GM23338 (cell line): Measurements from ENCODE around the gene RSRC1. TPM values are rescaled to one million over a fixed set of nuclear protein-coding genes. Genes with fewer than 3 reads are reported as not detected.

Experiments used
- ATAC-seq: fragments of 200-7000 bp; cut with Tn5 transposase; 3 replicates; pipeline ENCODE4 v1.9.1; 2020
- DNase-seq: peaks from one replicate; pipeline ENCODE4 v3.0.0-alpha.2; 2015; ENCODE audit warnings: low spot score
- H2AFZ ChIP-seq: fragments of 200-600 bp; sonication (generic); 2 replicates; pipeline ENCODE4 v1.8.0; 2016; ENCODE audit warnings: antibody characterized with exemption, mild to moderate bottlenecking, moderate library complexity
- H3F3A ChIP-seq: fragments of 200-600 bp; sonication (generic); replicated peaks from 2 replicates; pipeline ENCODE4 v1.8.0; 2017; ENCODE audit warnings: antibody characterized with exemption, mixed run types, low read depth
- H3K27ac ChIP-seq: fragments of 200-600 bp; sonication (generic); 2 replicates; pipeline ENCODE4 v1.6.1; 2016; ENCODE audit warnings: low read depth
- H3K27me3 ChIP-seq: fragments of 200-600 bp; sonication (generic); 2 replicates; pipeline ENCODE4 v1.8.0; 2016; ENCODE audit warnings: mild to moderate bottlenecking, mixed run types, moderate library complexity; ENCODE audit not compliant: insufficient read depth
- H3K36me3 ChIP-seq: fragments of 200-600 bp; sonication (generic); 2 replicates; pipeline ENCODE4 v1.8.0; 2016; ENCODE audit warnings: mild to moderate bottlenecking; ENCODE audit not compliant: insufficient read depth
- H3K4me1 ChIP-seq: fragments of 200-600 bp; sonication (generic); 2 replicates; pipeline ENCODE4 v1.8.0; 2016; ENCODE audit warnings: mild to moderate bottlenecking, moderate library complexity; ENCODE audit not compliant: insufficient read depth
- H3K4me2 ChIP-seq: fragments of 200-600 bp; sonication (generic); 2 replicates; pipeline ENCODE4 v1.7.1; 2017; ENCODE audit warnings: mixed run types
- H3K4me3 ChIP-seq: fragments of 200-600 bp; sonication (generic); 2 replicates; pipeline ENCODE4 v1.6.1; 2016; ENCODE audit warnings: mixed run types
- H3K79me2 ChIP-seq: fragments of 200-600 bp; sonication (generic); replicated peaks from 2 replicates; pipeline ENCODE4 v1.8.0; 2017; ENCODE audit warnings: mild to moderate bottlenecking; ENCODE audit not compliant: insufficient read depth
- H3K9me2 ChIP-seq: fragments of 200-600 bp; sonication (generic); 2 replicates; pipeline ENCODE4 v1.8.0; 2017; ENCODE audit not compliant: insufficient read depth
- H4K20me1 ChIP-seq: fragments of 200-600 bp; sonication (generic); replicated peaks from 2 replicates; pipeline ENCODE4 v1.8.0; 2017; ENCODE audit warnings: mild to moderate bottlenecking; ENCODE audit not compliant: insufficient read depth
- H3K27ac Mint-ChIP-seq: 2 replicates; pipeline ENCODE4 v1.8.0; 2020; ENCODE audit warnings: inconsistent platforms, mild to moderate bottlenecking, moderate library complexity, mixed read lengths
- H3K27me3 Mint-ChIP-seq: 3 replicates; pipeline ENCODE4 v1.8.0; 2022; ENCODE audit warnings: low read depth, mild to moderate bottlenecking, moderate library complexity, mixed read lengths, inconsistent platforms; ENCODE audit not compliant: insufficient read depth, poor library complexity
- H3K36me3 Mint-ChIP-seq: 3 replicates; pipeline ENCODE4 v1.8.0; 2021; ENCODE audit warnings: low read depth, mild to moderate bottlenecking, inconsistent platforms, moderate library complexity, mixed read lengths
- H3K4me1 Mint-ChIP-seq: 3 replicates; pipeline ENCODE4 v1.8.0; 2020; ENCODE audit warnings: mild to moderate bottlenecking, inconsistent platforms, mixed read lengths
- H3K4me3 Mint-ChIP-seq: 3 replicates; pipeline ENCODE4 v1.8.0; 2021; ENCODE audit warnings: moderate library complexity, mild to moderate bottlenecking, inconsistent platforms, mixed read lengths
- H3K9me3 Mint-ChIP-seq: 3 replicates; pipeline ENCODE4 v1.8.0; 2020; ENCODE audit warnings: moderate library complexity, mild to moderate bottlenecking, inconsistent platforms, mixed read lengths
- CREB1 ChIP-seq: fragments of 250-450 bp; sonication (Bioruptor Pico); IDR thresholded peaks from 2 replicates; pipeline ENCODE4 v1.5.0; 2020; ENCODE audit warnings: low read depth, mild to moderate bottlenecking, moderate library complexity
- CTCF ChIP-seq, 2 experiments: fragments of 200-600 bp in 1 of 2; sonication (generic) in 1 of 2; conservative IDR thresholded peaks; 2 replicates each; pipeline versions ENCODE4 v1.5.1 to v1.6.1; 2016 to 2017; ENCODE audit warnings: antibody characterized with exemption in 2 of 2, low read depth in 2 of 2, mild to moderate bottlenecking in 2 of 2, moderate library complexity in 1 of 2
- EZH2 ChIP-seq: fragments of 200-600 bp; sonication (generic); IDR thresholded peaks from one replicate; pipeline ENCODE4 v1.8.0; 2017; ENCODE audit warnings: antibody characterized with exemption, mild to moderate bottlenecking, low read depth; ENCODE audit not compliant: unreplicated experiment
- EZH2phosphoT487 ChIP-seq: fragments of 200-600 bp; sonication (generic); IDR thresholded peaks from one replicate; pipeline ENCODE4 v1.8.1; 2018; ENCODE audit warnings: antibody characterized with exemption; ENCODE audit not compliant: unreplicated experiment
- POLR2AphosphoS5 ChIP-seq: IDR thresholded peaks from 2 replicates; pipeline ENCODE4 v1.6.1; 2016; ENCODE audit warnings: antibody characterized with exemption, low read depth
- STAT1 ChIP-seq: IDR thresholded peaks from one replicate; pipeline ENCODE4 v1.6.1; 2016; ENCODE audit warnings: antibody characterized with exemption; ENCODE audit not compliant: unreplicated experiment
- polyA plus RNA-seq: library from polyadenylated mRNA; unstranded; fragments of >200 nt; fragmentation: Nextera tagmentation; extraction: Ambion mirVana; gene quantifications from 2 replicates; pipeline ENCODE4 v1.2.1, GENCODE V29; 2016
- total RNA-seq: library from RNA; depleted of rRNA; stranded (reverse); fragments of >200 nt; shearing (Covaris generic); gene quantifications from 2 replicates; pipeline ENCODE4 v1.2.3, GENCODE V29; 2014
- TF ChIP-seq, protein P1 (sequence below): fragments of 250-450 bp; sonication (Bioruptor Pico); IDR thresholded peaks from 2 replicates; pipeline ENCODE4 v1.5.0; 2020; ENCODE audit warnings: mild to moderate bottlenecking, moderate library complexity
- TF ChIP-seq, protein P2 (sequence below): IDR thresholded peaks from 2 replicates; pipeline ENCODE4 v1.6.1; 2016; ENCODE audit warnings: antibody characterized with exemption
- TF ChIP-seq, protein P3 (sequence below): IDR thresholded peaks from one replicate; pipeline ENCODE4 v1.6.1; 2018; ENCODE audit warnings: antibody characterized with exemption; ENCODE audit not compliant: unreplicated experiment

Gene RSRC1
- total and polyA plus RNA-seq, 2 experiments from 2014 or later, result 32.5 to 76.8 TPM

DNA sequence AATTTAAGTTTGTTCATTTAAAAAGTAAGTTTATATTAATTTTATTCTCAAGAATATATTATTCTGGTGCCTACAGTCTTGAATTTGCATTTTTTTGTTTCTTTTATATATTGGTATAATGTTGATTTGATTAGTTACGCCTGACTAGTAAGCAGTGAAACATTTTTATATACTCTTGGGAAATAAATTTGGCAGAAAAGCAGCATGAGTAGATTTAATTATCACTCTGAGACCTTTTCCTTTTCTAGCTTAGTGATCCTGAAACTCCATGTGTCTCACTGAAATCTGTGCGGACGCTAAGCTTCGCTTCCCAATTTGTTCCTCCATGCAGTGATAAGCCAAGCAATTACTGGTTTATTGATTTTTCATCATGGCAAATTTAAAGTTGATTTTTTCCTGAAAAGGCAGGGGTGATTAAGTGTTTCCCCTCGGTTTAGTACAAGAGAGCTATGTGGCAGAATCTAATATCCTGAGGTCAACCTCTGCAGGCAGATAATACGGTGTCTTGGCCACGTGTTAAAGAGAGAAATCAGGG lies 373.9 kb downstream of the RSRC1 start (continued):
- TF ChIP-seq, protein P1, sequence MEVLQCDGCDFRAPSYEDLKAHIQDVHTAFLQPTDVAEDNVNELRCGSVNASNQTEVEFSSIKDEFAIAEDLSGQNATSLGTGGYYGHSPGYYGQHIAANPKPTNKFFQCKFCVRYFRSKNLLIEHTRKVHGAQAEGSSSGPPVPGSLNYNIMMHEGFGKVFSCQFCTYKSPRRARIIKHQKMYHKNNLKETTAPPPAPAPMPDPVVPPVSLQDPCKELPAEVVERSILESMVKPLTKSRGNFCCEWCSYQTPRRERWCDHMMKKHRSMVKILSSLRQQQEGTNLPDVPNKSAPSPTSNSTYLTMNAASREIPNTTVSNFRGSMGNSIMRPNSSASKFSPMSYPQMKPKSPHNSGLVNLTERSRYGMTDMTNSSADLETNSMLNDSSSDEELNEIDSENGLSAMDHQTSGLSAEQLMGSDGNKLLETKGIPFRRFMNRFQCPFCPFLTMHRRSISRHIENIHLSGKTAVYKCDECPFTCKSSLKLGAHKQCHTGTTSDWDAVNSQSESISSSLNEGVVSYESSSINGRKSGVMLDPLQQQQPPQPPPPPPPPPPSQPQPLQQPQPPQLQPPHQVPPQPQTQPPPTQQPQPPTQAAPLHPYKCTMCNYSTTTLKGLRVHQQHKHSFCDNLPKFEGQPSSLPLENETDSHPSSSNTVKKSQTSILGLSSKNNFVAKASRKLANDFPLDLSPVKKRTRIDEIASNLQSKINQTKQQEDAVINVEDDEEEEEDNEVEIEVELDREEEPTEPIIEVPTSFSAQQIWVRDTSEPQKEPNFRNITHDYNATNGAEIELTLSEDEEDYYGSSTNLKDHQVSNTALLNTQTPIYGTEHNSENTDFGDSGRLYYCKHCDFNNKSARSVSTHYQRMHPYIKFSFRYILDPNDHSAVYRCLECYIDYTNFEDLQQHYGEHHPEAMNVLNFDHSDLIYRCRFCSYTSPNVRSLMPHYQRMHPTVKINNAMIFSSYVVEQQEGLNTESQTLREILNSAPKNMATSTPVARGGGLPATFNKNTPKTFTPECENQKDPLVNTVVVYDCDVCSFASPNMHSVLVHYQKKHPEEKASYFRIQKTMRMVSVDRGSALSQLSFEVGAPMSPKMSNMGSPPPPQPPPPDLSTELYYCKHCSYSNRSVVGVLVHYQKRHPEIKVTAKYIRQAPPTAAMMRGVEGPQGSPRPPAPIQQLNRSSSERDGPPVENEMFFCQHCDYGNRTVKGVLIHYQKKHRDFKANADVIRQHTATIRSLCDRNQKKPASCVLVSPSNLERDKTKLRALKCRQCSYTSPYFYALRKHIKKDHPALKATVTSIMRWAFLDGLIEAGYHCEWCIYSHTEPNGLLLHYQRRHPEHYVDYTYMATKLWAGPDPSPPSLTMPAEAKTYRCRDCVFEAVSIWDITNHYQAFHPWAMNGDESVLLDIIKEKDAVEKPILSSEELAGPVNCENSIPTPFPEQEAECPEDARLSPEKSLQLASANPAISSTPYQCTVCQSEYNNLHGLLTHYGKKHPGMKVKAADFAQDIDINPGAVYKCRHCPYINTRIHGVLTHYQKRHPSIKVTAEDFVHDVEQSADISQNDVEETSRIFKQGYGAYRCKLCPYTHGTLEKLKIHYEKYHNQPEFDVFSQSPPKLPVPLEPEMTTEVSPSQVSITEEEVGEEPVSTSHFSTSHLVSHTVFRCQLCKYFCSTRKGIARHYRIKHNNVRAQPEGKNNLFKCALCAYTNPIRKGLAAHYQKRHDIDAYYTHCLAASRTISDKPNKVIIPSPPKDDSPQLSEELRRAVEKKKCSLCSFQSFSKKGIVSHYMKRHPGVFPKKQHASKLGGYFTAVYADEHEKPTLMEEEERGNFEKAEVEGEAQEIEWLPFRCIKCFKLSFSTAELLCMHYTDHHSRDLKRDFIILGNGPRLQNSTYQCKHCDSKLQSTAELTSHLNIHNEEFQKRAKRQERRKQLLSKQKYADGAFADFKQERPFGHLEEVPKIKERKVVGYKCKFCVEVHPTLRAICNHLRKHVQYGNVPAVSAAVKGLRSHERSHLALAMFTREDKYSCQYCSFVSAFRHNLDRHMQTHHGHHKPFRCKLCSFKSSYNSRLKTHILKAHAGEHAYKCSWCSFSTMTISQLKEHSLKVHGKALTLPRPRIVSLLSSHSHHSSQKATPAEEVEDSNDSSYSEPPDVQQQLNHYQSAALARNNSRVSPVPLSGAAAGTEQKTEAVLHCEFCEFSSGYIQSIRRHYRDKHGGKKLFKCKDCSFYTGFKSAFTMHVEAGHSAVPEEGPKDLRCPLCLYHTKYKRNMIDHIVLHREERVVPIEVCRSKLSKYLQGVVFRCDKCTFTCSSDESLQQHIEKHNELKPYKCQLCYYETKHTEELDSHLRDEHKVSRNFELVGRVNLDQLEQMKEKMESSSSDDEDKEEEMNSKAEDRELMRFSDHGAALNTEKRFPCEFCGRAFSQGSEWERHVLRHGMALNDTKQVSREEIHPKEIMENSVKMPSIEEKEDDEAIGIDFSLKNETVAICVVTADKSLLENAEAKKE, result no peak
- no peak for TF ChIP-seq CTCF (conservative IDR thresholded peaks at IDR 0.05; ENCODE audit: low read depth in 2 of 2)

DNA sequence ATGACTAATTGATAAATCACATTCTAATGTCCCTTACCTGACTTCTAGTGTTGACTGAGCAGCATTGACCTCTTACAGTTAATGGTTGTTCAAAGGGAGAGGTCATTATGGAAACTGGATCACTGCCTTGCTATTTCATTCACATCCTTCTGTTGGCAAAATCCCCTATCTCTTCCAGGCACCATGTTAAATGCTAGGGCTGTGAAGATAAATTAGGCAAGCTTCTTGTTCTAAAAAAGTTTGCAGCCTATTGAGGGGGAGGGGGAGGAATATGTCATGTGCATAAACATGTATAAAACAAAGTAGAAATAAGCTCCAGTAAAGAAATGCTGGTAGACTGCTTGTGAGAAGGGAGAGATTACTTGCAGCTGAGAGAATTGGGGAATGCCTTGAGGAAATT lies 376.3 kb downstream of the RSRC1 start:
- H3K79me2 ChIP-seq, result no peaks in the 10 kb centered on the region
- Mint-ChIP-seq H3K9me3 (no peaks in the 10 kb centered on the region), H3K27me3 (no peaks in the 10 kb centered on the region), H3K4me1 (peaks cover 18% of the 10 kb centered on the region), H3K4me3 (no peak overlapping the region), H3K36me3 (no peaks in the 10 kb centered on the region), H3K27ac (no peak overlapping the region)
- H3K9me2 ChIP-seq, result no peaks in the 10 kb centered on the region
- no peak overlapping the region for H3K4me3 ChIP-seq
- no peaks in the 10 kb centered on the region for H3F3A ChIP-seq
- H3K36me3 ChIP-seq, result no peaks in the 10 kb centered on the region
- H3K4me2 ChIP-seq, result no peak overlapping the region
- H3K4me1 ChIP-seq, result peaks cover 13% of the 10 kb centered on the region
- H2AFZ ChIP-seq, result no peak overlapping the region
- H3K27ac ChIP-seq, result no peak overlapping the region
- no peaks in the 10 kb centered on the region for H3K27me3 ChIP-seq
- DNase-seq, result no peak
- no peaks in the 10 kb centered on the region for H4K20me1 ChIP-seq
- ATAC-seq, result no peak
- TF ChIP-seq POLR2AphosphoS5 (no peak), CTCF (conservative IDR thresholded peaks at IDR 0.05; ENCODE audit: low read depth in 2 of 2) (no peak), CREB1 (CRISPR knock-in tag) (no peak), EZH2phosphoT487 (no peak), EZH2 (no peak), STAT1 (no peak)
- TF ChIP-seq, protein P2, sequence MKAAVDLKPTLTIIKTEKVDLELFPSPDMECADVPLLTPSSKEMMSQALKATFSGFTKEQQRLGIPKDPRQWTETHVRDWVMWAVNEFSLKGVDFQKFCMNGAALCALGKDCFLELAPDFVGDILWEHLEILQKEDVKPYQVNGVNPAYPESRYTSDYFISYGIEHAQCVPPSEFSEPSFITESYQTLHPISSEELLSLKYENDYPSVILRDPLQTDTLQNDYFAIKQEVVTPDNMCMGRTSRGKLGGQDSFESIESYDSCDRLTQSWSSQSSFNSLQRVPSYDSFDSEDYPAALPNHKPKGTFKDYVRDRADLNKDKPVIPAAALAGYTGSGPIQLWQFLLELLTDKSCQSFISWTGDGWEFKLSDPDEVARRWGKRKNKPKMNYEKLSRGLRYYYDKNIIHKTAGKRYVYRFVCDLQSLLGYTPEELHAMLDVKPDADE, result no peak
- TF ChIP-seq, protein P3, sequence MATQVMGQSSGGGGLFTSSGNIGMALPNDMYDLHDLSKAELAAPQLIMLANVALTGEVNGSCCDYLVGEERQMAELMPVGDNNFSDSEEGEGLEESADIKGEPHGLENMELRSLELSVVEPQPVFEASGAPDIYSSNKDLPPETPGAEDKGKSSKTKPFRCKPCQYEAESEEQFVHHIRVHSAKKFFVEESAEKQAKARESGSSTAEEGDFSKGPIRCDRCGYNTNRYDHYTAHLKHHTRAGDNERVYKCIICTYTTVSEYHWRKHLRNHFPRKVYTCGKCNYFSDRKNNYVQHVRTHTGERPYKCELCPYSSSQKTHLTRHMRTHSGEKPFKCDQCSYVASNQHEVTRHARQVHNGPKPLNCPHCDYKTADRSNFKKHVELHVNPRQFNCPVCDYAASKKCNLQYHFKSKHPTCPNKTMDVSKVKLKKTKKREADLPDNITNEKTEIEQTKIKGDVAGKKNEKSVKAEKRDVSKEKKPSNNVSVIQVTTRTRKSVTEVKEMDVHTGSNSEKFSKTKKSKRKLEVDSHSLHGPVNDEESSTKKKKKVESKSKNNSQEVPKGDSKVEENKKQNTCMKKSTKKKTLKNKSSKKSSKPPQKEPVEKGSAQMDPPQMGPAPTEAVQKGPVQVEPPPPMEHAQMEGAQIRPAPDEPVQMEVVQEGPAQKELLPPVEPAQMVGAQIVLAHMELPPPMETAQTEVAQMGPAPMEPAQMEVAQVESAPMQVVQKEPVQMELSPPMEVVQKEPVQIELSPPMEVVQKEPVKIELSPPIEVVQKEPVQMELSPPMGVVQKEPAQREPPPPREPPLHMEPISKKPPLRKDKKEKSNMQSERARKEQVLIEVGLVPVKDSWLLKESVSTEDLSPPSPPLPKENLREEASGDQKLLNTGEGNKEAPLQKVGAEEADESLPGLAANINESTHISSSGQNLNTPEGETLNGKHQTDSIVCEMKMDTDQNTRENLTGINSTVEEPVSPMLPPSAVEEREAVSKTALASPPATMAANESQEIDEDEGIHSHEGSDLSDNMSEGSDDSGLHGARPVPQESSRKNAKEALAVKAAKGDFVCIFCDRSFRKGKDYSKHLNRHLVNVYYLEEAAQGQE, result no peak
